ENCODE measurements around the gene DDX4. TPM values are rescaled to one million over a fixed set of nuclear protein-coding genes. Genes with fewer than 3 reads are reported as not detected.

The DDX4 gene
- total and polyA plus RNA-seq, 2 donors (not counting 1 experiment from before 2014, with no cell fraction given): not detected

GRCh38 chr5:55850839-55851674 lies 113.2 kb downstream of the DDX4 start, which contains the start of gene IL31RA:
Gene IL31RA (plus strand): TSS chr5:55851357. CDS start chr5:55851571, 214 bp downstream.
- WGBS (ENCODE audit: insufficient coverage): 83% methylated on average over 4 of the region's 10 CpGs
- no peak within 1 kb of the TSS for H3K9ac ChIP-seq (ENCODE audit: low read length)
- H3K9me3 Mint-ChIP-seq (ENCODE audit: insufficient read depth): no peaks in the 10 kb centered on the region
- no peaks in the 10 kb centered on the region for H3K79me2 ChIP-seq (ENCODE audit: control insufficient read depth, insufficient read depth, low read length)
- CTCF ChIA-PET: no interaction called here
- H3K4me2 ChIP-seq (replicated peaks; ENCODE audit: low read depth, low read length, poor library complexity, severe bottlenecking): no peak within 1 kb of the TSS
- peaks cover 18% of the 10 kb centered on the region for H3K27me3 Mint-ChIP-seq
- H3K4me1 Mint-ChIP-seq: no peaks in the 10 kb centered on the region
- H4K20me1 ChIP-seq (ENCODE audit: control insufficient read depth, insufficient read depth, low read length, poor library complexity, severe bottlenecking): no peaks in the 10 kb centered on the region
- no peaks in the 10 kb centered on the region for H3K9me3 ChIP-seq (ENCODE audit: control extremely low read depth in 1 of 3, control insufficient read depth in 2 of 3, insufficient read depth in 1 of 3, low read length in 2 of 3)
- no peaks in the 10 kb centered on the region for H3K36me3 ChIP-seq (replicated peaks in 1 of 2; ENCODE audit: control extremely low read depth in 1 of 2, control insufficient read depth in 1 of 2, extremely low read depth in 1 of 2, insufficient read depth in 2 of 2, low read length in 1 of 2)
- no peak within 1 kb of the TSS for H3K27ac Mint-ChIP-seq
- no peak within 1 kb of the TSS for H3K27ac ChIP-seq (ENCODE audit: low read length in 2 of 2)
- no peak within 1 kb of the TSS for H3K4me3 ChIP-seq (ENCODE audit: control extremely low read depth in 1 of 5, extremely low read depth in 1 of 5, insufficient read depth in 1 of 5, low read depth in 2 of 5, low read length in 4 of 5)
- TF ChIP-seq, protein P1, sequence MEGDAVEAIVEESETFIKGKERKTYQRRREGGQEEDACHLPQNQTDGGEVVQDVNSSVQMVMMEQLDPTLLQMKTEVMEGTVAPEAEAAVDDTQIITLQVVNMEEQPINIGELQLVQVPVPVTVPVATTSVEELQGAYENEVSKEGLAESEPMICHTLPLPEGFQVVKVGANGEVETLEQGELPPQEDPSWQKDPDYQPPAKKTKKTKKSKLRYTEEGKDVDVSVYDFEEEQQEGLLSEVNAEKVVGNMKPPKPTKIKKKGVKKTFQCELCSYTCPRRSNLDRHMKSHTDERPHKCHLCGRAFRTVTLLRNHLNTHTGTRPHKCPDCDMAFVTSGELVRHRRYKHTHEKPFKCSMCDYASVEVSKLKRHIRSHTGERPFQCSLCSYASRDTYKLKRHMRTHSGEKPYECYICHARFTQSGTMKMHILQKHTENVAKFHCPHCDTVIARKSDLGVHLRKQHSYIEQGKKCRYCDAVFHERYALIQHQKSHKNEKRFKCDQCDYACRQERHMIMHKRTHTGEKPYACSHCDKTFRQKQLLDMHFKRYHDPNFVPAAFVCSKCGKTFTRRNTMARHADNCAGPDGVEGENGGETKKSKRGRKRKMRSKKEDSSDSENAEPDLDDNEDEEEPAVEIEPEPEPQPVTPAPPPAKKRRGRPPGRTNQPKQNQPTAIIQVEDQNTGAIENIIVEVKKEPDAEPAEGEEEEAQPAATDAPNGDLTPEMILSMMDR (IDR thresholded peaks at IDR 0.05): no peak
- TF ChIP-seq EZH2 (IDR thresholded peaks at IDR 0.05; ENCODE audit: borderline replicate concordance, insufficient read depth, low read depth, low read length, poor library complexity, severe bottlenecking): no peak
- intact Hi-C loops (cut with micrococcal nuclease): no loop called here
- ATAC-seq (ENCODE audit: low read depth): no peak
- H3K4me1 ChIP-seq (ENCODE audit: control insufficient read depth in 2 of 2, insufficient read depth in 2 of 2, low read length in 2 of 2): no peaks in the 10 kb centered on the region
- POLR2A ChIA-PET: no interaction called here
- H3K27me3 ChIP-seq (replicated peaks in 1 of 4; ENCODE audit: control extremely low read depth in 1 of 4, control insufficient read depth in 3 of 4, insufficient read depth in 4 of 4, low read length in 3 of 4): peaks cover 0 to 7% (median 0%) of the 10 kb centered on the region in 4 experiments
- H3K4me3 Mint-ChIP-seq: no peak within 1 kb of the TSS
- no peak within 1 kb of the TSS for H2AFZ ChIP-seq (ENCODE audit: insufficient read depth, low read depth, low read length, poor library complexity, severe bottlenecking)
- DNase-seq: no peak

DNA sequence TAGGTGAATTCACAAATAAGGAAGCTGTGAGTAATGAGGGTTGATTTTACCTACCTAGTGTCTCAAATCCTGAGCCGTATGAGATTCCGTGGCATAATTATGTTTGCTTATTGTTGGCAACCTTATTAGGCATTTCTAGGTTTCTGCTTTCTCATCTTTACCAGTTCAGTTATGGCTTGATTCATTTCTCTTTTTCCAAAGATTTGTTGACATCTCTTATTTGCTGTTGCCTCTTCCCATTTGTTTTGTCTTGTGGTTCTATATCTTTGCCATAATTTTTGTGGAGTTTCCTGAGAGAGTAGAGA lies 113.8 kb downstream of the DDX4 start:
- Mint-ChIP-seq H3K27me3 (peaks cover 18% of the 10 kb centered on the region), H3K27ac (no peak overlapping the region), H3K4me3 (no peak overlapping the region), H3K4me1 (no peaks in the 10 kb centered on the region), H3K9me3 (ENCODE audit: insufficient read depth) (no peaks in the 10 kb centered on the region)
- no peak for DNase-seq
- TF ChIP-seq, protein P1 (IDR thresholded peaks at IDR 0.05): no peak
- TF ChIP-seq EZH2 (IDR thresholded peaks at IDR 0.05; ENCODE audit: borderline replicate concordance, insufficient read depth, low read depth, low read length, poor library complexity, severe bottlenecking): no peak
- Histone ChIP-seq H3K27me3 (replicated peaks in 1 of 4; ENCODE audit: control extremely low read depth in 1 of 4, control insufficient read depth in 3 of 4, insufficient read depth in 4 of 4, low read length in 3 of 4) (peaks cover 0 to 7% (median 0%) of the 10 kb centered on the region in 4 experiments), H4K20me1 (ENCODE audit: control insufficient read depth, insufficient read depth, low read length, poor library complexity, severe bottlenecking) (no peaks in the 10 kb centered on the region), H3K79me2 (ENCODE audit: control insufficient read depth, insufficient read depth, low read length) (no peaks in the 10 kb centered on the region), H3K9ac (ENCODE audit: low read length) (no peak overlapping the region), H3K9me3 (ENCODE audit: control extremely low read depth in 1 of 3, control insufficient read depth in 2 of 3, insufficient read depth in 1 of 3, low read length in 2 of 3) (no peaks in the 10 kb centered on the region), H3K27ac (ENCODE audit: low read length in 2 of 2) (no peak overlapping the region), H3K4me2 (replicated peaks; ENCODE audit: low read depth, low read length, poor library complexity, severe bottlenecking) (no peak overlapping the region), H2AFZ (ENCODE audit: insufficient read depth, low read depth, low read length, poor library complexity, severe bottlenecking) (no peak overlapping the region), H3K4me3 (ENCODE audit: control extremely low read depth in 1 of 5, extremely low read depth in 1 of 5, insufficient read depth in 1 of 5, low read depth in 2 of 5, low read length in 4 of 5) (no peak overlapping the region), H3K4me1 (ENCODE audit: control insufficient read depth in 2 of 2, insufficient read depth in 2 of 2, low read length in 2 of 2) (no peaks in the 10 kb centered on the region), H3K36me3 (replicated peaks in 1 of 2; ENCODE audit: control extremely low read depth in 1 of 2, control insufficient read depth in 1 of 2, extremely low read depth in 1 of 2, insufficient read depth in 2 of 2, low read length in 1 of 2) (no peaks in the 10 kb centered on the region)
- ChIA-PET CTCF (no interaction called here), POLR2A (no interaction called here)
- no peak for ATAC-seq (ENCODE audit: low read depth)
- intact Hi-C loops (cut with micrococcal nuclease): no loop called here
- WGBS (ENCODE audit: insufficient coverage): no CpG with 5 or more reads among the region's 2 CpGs

Measured in B cell (primary cell).